Uterus (tissue), 2 donors: ENCODE data around the gene IFITM10.

Experiments
- CTCF ChIP-seq, 4 experiments: fragments of 200-600 bp in 2 of 4; fragments of 450-650 bp in 2 of 4; sonication (generic) in 2 of 4; IDR thresholded peaks; one replicate each; pipeline ENCODE4 v1.5.1; 2016 to 2019; ENCODE audit warnings: antibody characterized with exemption in 4 of 4, mild to moderate bottlenecking in 2 of 4, moderate library complexity in 1 of 4
- POLR2A ChIP-seq, 2 donors: fragments of 450-650 bp; IDR thresholded peaks; one replicate each; pipeline ENCODE4 v1.6.1; 2016; ENCODE audit warnings: antibody characterized with exemption in 2 of 2, mild to moderate bottlenecking in 1 of 2, moderate library complexity in 1 of 2

- no peak for TF ChIP-seq CTCF (IDR thresholded peaks at IDR 0.05)
- TF ChIP-seq POLR2A (IDR thresholded peaks at IDR 0.05) = no peak
Observed at GRCh38 chr11:1746511-1746931, 3.9 kb downstream of the IFITM10 start.
